Testis (tissue), 3 donors: Measurements from ENCODE around the gene NUMA1. TPM values are rescaled to one million over a fixed set of nuclear protein-coding genes. Genes with fewer than 3 reads are reported as not detected.

Experiments used
- DNase-seq: peaks from one replicate; pipeline ENCODE4 v3.0.0-alpha.2; 2019
- H3K27ac ChIP-seq, 2 donors: fragments of 200-600 bp; sonication (generic); one replicate each; pipeline ENCODE4 v1.5.1; 2019
- H3K27me3 ChIP-seq: fragments of 200-600 bp; sonication (generic); one replicate; pipeline ENCODE4 v1.5.1; 2019
- H3K36me3 ChIP-seq: fragments of 200-600 bp; sonication (generic); one replicate; pipeline ENCODE4 v1.5.1; 2017; ENCODE audit warnings: low read depth; ENCODE audit errors: missing control alignments
- H3K4me1 ChIP-seq: fragments of 200-600 bp; sonication (generic); one replicate; pipeline ENCODE4 v1.5.1; 2019
- H3K4me3 ChIP-seq, 2 donors: fragments of 200-600 bp; sonication (generic); one replicate each; pipeline ENCODE4 v1.5.1; 2017 to 2019
- H3K9me3 ChIP-seq: fragments of 200-600 bp; sonication (generic); one replicate; pipeline ENCODE4 v1.5.1; 2017
- CTCF ChIP-seq, 3 experiments: fragments of 450-650 bp in 2 of 3; fragments of 200-600 bp in 1 of 3; sonication (generic) in 1 of 3; IDR thresholded peaks; one replicate each; pipeline ENCODE4 v1.5.1; 2016 to 2019; ENCODE audit warnings: antibody characterized with exemption in 3 of 3, mild to moderate bottlenecking in 2 of 3, moderate library complexity in 1 of 3
- POLR2A ChIP-seq: fragments of 450-650 bp; IDR thresholded peaks from one replicate; pipeline ENCODE4 v1.6.1; 2017; ENCODE audit warnings: antibody characterized with exemption, mild to moderate bottlenecking, moderate library complexity
- WGBS, 2 donors: methylation state at CpG; one replicate each; pipeline ENCODE4 v1.1.5; 2018; 5-methylcytosine and 5-hydroxymethylcytosine counted together
- intact Hi-C: fragments of 100-400 bp; cut with DNase I; formaldehyde crosslinking; loops from one replicate; pipeline ENCODE4 v1.15.1; 2023; ENCODE audit warnings: low total_unique reads
- polyA plus RNA-seq: library from polyadenylated mRNA; stranded (reverse); fragments of 350-450 nt; fragmentation: Illumina TruSeq; extraction: RNeasy Lipid Tissue Mini Kit (QIAGEN cat#74804); gene quantifications from one replicate; pipeline ENCODE4 v1.2.3, GENCODE V29; 2014; ENCODE audit warnings: low read depth, low replicate concordance; ENCODE audit not compliant: insufficient read depth
- total RNA-seq, 2 donors: library from RNA; depleted of rRNA; stranded (reverse); fragments of >200 nt; gene quantifications; one replicate each; pipeline ENCODE4 v1.2.3, GENCODE V29; 2016

The NUMA1 gene
- total and polyA plus RNA-seq, 3 donors from 2014 or later: 186 to 470 (median 452) TPM

- TF ChIP-seq CTCF (IDR thresholded peaks at IDR 0.05) (no peak), POLR2A (no peak)
- no peaks in the 10 kb centered on the region for H3K27me3 ChIP-seq
- peaks cover 39% of the 10 kb centered on the region for H3K4me1 ChIP-seq
- peak overlapping the region; percentile 97 to 98 for H3K27ac ChIP-seq
- H3K9me3 ChIP-seq: no peaks in the 10 kb centered on the region
- WGBS, 2 donors: 32 to 46% methylated on average over 5 of the region's 5 CpGs
- peak overlapping the region; percentile 67 to 70 for H3K4me3 ChIP-seq
- peak; percentile 57 for DNase-seq
- intact Hi-C loops: no loop called here
- no peaks in the 10 kb centered on the region for H3K36me3 ChIP-seq
Measured at GRCh38 chr11:72039031-72039855, 41.1 kb downstream of the NUMA1 start.

GRCh38 chr11:72038491-72038890, 41.9 kb downstream of the NUMA1 start:
- Histone ChIP-seq H3K36me3 (no peaks in the 10 kb centered on the region), H3K27me3 (no peaks in the 10 kb centered on the region), H3K27ac (peak overlapping the region; percentile 97 to 98), H3K9me3 (no peaks in the 10 kb centered on the region), H3K4me3 (peak overlapping the region; percentile 67 to 70), H3K4me1 (peaks cover 39% of the 10 kb centered on the region)
- DNase-seq: peak; percentile 80
- 22 to 57% methylated on average over 1 to 2 of the region's 2 CpGs for WGBS, 2 donors
- no peak for TF ChIP-seq CTCF (IDR thresholded peaks at IDR 0.05)
- TF ChIP-seq POLR2A: no peak
- intact Hi-C loops: no loop called here

- TF ChIP-seq POLR2A (no peak), CTCF (IDR thresholded peaks at IDR 0.05) (no peak)
Measured at GRCh38 chr11:72037554-72038311, 42.6 kb downstream of the NUMA1 start.

GRCh38 chr11:72036687-72037086, 43.7 kb downstream of the NUMA1 start:
- Histone ChIP-seq H3K9me3 (no peaks in the 10 kb centered on the region), H3K4me3 (no peak overlapping the region), H3K4me1 (peaks cover 28% of the 10 kb centered on the region), H3K36me3 (no peaks in the 10 kb centered on the region), H3K27ac (no peak overlapping the region), H3K27me3 (no peaks in the 10 kb centered on the region)
- intact Hi-C loops: no loop called here
- WGBS, 2 donors: 59 to 68% methylated on average over 3 of the region's 3 CpGs
- DNase-seq: no peak
- TF ChIP-seq POLR2A (no peak), CTCF (IDR thresholded peaks at IDR 0.05) (no peak)

More at GRCh38 chr11:72037554-72038311, 42.6 kb downstream of the NUMA1 start:
- H3K27me3 ChIP-seq: no peaks in the 10 kb centered on the region
- H3K36me3 ChIP-seq: no peaks in the 10 kb centered on the region
- H3K27ac ChIP-seq: peak overlapping the region; percentile 97 to 98
- H3K4me3 ChIP-seq: no peak overlapping the region
- H3K9me3 ChIP-seq: no peaks in the 10 kb centered on the region
- no peak for DNase-seq
- intact Hi-C loops: no loop called here
- WGBS, 2 donors: 39 to 41% methylated on average over 3 to 4 of the region's 4 CpGs
- peaks cover 38% of the 10 kb centered on the region for H3K4me1 ChIP-seq
